Measurements from ENCODE around the gene SYNJ2. TPM values are rescaled to one million over a fixed set of nuclear protein-coding genes. Genes with fewer than 3 reads are reported as not detected.

The SYNJ2 gene
- total RNA-seq, 5 donors from 2014 or later (not counting 1 experiment from before 2014, with no cell fraction given) = 20.0 to 37.0 (median 22.3) TPM

GRCh38 chr6:158033077-158033750, 51.6 kb downstream of the SYNJ2 start:
- H3K4me1 ChIP-seq (ENCODE audit: control insufficient read depth in 1 of 2, extremely low read depth in 1 of 2, insufficient read depth in 2 of 2, low read length in 2 of 2) = peaks cover 0 to 25% of the 10 kb centered on the region in 2 experiments
- Mint-ChIP-seq H3K9me3 (peaks cover 0 to 5% (median 0%) of the 10 kb centered on the region in 3 donors), H3K27ac (no peak overlapping the region), H3K36me3 (peaks cover 48% of the 10 kb centered on the region), H3K4me1 (peaks cover 12 to 22% (median 17%) of the 10 kb centered on the region in 3 donors), H3K4me3 (no peak overlapping the region), H3K27me3 (no peaks in the 10 kb centered on the region)
- ATAC-seq (replicated peaks in 1 of 4) = no peak
- H3K4me3 ChIP-seq (ENCODE audit: control insufficient read depth in 1 of 2, extremely low read depth in 1 of 2, low read length in 1 of 2) = no peak overlapping the region
- no peak overlapping the region for H3K27ac ChIP-seq (ENCODE audit: low read length)
- CTCF ChIA-PET = no interaction called here
- H3K36me3 ChIP-seq (ENCODE audit: control insufficient read depth in 2 of 2, extremely low read depth in 1 of 2, insufficient read depth in 1 of 2, low read length in 1 of 2) = peaks cover 3 to 27% of the 10 kb centered on the region in 2 donors
- 96% methylated on average over 30 of the region's 30 CpGs for WGBS (ENCODE audit: insufficient coverage)
- no peaks in the 10 kb centered on the region for H3K9me3 ChIP-seq
- DNase-seq = no peak
- POLR2A ChIA-PET = interaction anchor here in 1 of 2 donors (0.5 kb wide), 1 partner anchor 139 kb away, joined by 3 read pairs; no protein-coding TSS in a partner anchor
- H3K27me3 ChIP-seq (replicated peaks in 1 of 2; ENCODE audit: control insufficient read depth in 2 of 2, extremely low read depth in 1 of 2, insufficient read depth in 2 of 2, low read length in 1 of 2) = no peaks in the 10 kb centered on the region

- Histone ChIP-seq H3K4me1 (ENCODE audit: control insufficient read depth in 1 of 2, extremely low read depth in 1 of 2, insufficient read depth in 2 of 2, low read length in 2 of 2) (peaks cover 2 to 21% of the 10 kb centered on the region in 2 experiments), H3K36me3 (ENCODE audit: control insufficient read depth in 2 of 2, extremely low read depth in 1 of 2, insufficient read depth in 1 of 2, low read length in 1 of 2) (peaks cover 3 to 24% of the 10 kb centered on the region in 2 donors)
These were observed 52.4 kb downstream of the SYNJ2 start for GRCh38 chr6:158033751-158034702.

GRCh38 chr6:158036261-158036660, 54.6 kb downstream of the SYNJ2 start:
- Mint-ChIP-seq H3K9me3 (peaks cover 0 to 5% (median 0%) of the 10 kb centered on the region in 3 donors), H3K4me1 (peaks cover 26 to 32% (median 27%) of the 10 kb centered on the region in 3 donors), H3K27me3 (no peaks in the 10 kb centered on the region), H3K27ac (no peak overlapping the region), H3K36me3 (peaks cover 41% of the 10 kb centered on the region), H3K4me3 (no peak overlapping the region)
- no peaks in the 10 kb centered on the region for H3K9me3 ChIP-seq
- ATAC-seq (replicated peaks in 1 of 4) (no peak), DNase-seq (no peak)
- CTCF ChIA-PET = interaction anchor here in 1 of 2 donors (0.7 kb wide), 1 partner anchor 21 kb away, joined by 5 read pairs; no protein-coding TSS in a partner anchor
- H3K27me3 ChIP-seq (replicated peaks in 1 of 2; ENCODE audit: control insufficient read depth in 2 of 2, extremely low read depth in 1 of 2, insufficient read depth in 2 of 2, low read length in 1 of 2) = no peaks in the 10 kb centered on the region
- whole genome bisulfite sequencing (ENCODE audit: insufficient coverage) = no CpG with 5 or more reads among the region's 3 CpGs
- POLR2A ChIA-PET = no interaction called here
- no peak overlapping the region for H3K4me3 ChIP-seq (ENCODE audit: control insufficient read depth in 1 of 2, extremely low read depth in 1 of 2, low read length in 1 of 2)
- peaks cover 2 to 17% of the 10 kb centered on the region in 2 donors for H3K36me3 ChIP-seq (ENCODE audit: control insufficient read depth in 2 of 2, extremely low read depth in 1 of 2, insufficient read depth in 1 of 2, low read length in 1 of 2)
- peaks cover 6 to 25% of the 10 kb centered on the region in 2 experiments for H3K4me1 ChIP-seq (ENCODE audit: control insufficient read depth in 1 of 2, extremely low read depth in 1 of 2, insufficient read depth in 2 of 2, low read length in 2 of 2)
- no peak overlapping the region for H3K27ac ChIP-seq (ENCODE audit: low read length)

More at GRCh38 chr6:158033751-158034702, 52.4 kb downstream of the SYNJ2 start:
- WGBS (ENCODE audit: insufficient coverage) = 99% methylated on average over 7 of the region's 14 CpGs
- peaks cover 0 to 5% (median 0%) of the 10 kb centered on the region in 3 donors for H3K9me3 Mint-ChIP-seq
- ChIA-PET POLR2A (interaction anchor here in 1 of 2 donors (0.5 kb wide), 2 partner anchors 140 to 701 kb away, joined by 3 to 5 read pairs; no protein-coding TSS in a partner anchor), CTCF (no interaction called here)
- no peaks in the 10 kb centered on the region for H3K9me3 ChIP-seq
- H3K4me3 Mint-ChIP-seq = no peak overlapping the region
- H3K27ac Mint-ChIP-seq = no peak overlapping the region
- no peak overlapping the region for H3K27ac ChIP-seq (ENCODE audit: low read length)
- H3K27me3 Mint-ChIP-seq = no peaks in the 10 kb centered on the region
- no peak for DNase-seq
- H3K4me3 ChIP-seq (ENCODE audit: control insufficient read depth in 1 of 2, extremely low read depth in 1 of 2, low read length in 1 of 2) = no peak overlapping the region
- ATAC-seq (replicated peaks in 1 of 4) = no peak
- H3K4me1 Mint-ChIP-seq = peaks cover 17 to 22% (median 18%) of the 10 kb centered on the region in 3 donors
- no peaks in the 10 kb centered on the region for H3K27me3 ChIP-seq (replicated peaks in 1 of 2; ENCODE audit: control insufficient read depth in 2 of 2, extremely low read depth in 1 of 2, insufficient read depth in 2 of 2, low read length in 1 of 2)
- peaks cover 48% of the 10 kb centered on the region for H3K36me3 Mint-ChIP-seq

GRCh38 chr6:158037021-158037420, 55.4 kb downstream of the SYNJ2 start:
- H3K9me3 Mint-ChIP-seq = peaks cover 0 to 5% (median 0%) of the 10 kb centered on the region in 3 donors
- Histone ChIP-seq H3K4me3 (ENCODE audit: control insufficient read depth in 1 of 2, extremely low read depth in 1 of 2, low read length in 1 of 2) (no peak overlapping the region), H3K9me3 (no peaks in the 10 kb centered on the region), H3K4me1 (ENCODE audit: control insufficient read depth in 1 of 2, extremely low read depth in 1 of 2, insufficient read depth in 2 of 2, low read length in 2 of 2) (peaks cover 6 to 17% of the 10 kb centered on the region in 2 experiments), H3K27me3 (replicated peaks in 1 of 2; ENCODE audit: control insufficient read depth in 2 of 2, extremely low read depth in 1 of 2, insufficient read depth in 2 of 2, low read length in 1 of 2) (no peaks in the 10 kb centered on the region), H3K27ac (ENCODE audit: low read length) (no peak overlapping the region), H3K36me3 (ENCODE audit: control insufficient read depth in 2 of 2, extremely low read depth in 1 of 2, insufficient read depth in 1 of 2, low read length in 1 of 2) (peaks cover 2 to 17% of the 10 kb centered on the region in 2 donors)
- DNase-seq (no peak), ATAC-seq (replicated peaks in 1 of 4) (no peak)
- POLR2A ChIA-PET = no interaction called here
- H3K36me3 Mint-ChIP-seq = peaks cover 40% of the 10 kb centered on the region
- no peak overlapping the region for H3K4me3 Mint-ChIP-seq
- 96% methylated on average over 9 of the region's 12 CpGs for WGBS (ENCODE audit: insufficient coverage)
- H3K27me3 Mint-ChIP-seq = no peaks in the 10 kb centered on the region
- H3K4me1 Mint-ChIP-seq = peaks cover 20 to 25% (median 23%) of the 10 kb centered on the region in 3 donors
- CTCF ChIA-PET = interaction anchor here (0.6 kb wide), 2 partner anchors 10 kb away, joined by 3 to 4 read pairs; no protein-coding TSS in a partner anchor
- H3K27ac Mint-ChIP-seq = no peak overlapping the region

GRCh38 chr6:158037771-158038170, 56.1 kb downstream of the SYNJ2 start:
- Mint-ChIP-seq H3K4me1 (peaks cover 20 to 24% (median 23%) of the 10 kb centered on the region in 3 donors), H3K27ac (no peak overlapping the region), H3K27me3 (no peaks in the 10 kb centered on the region), H3K4me3 (no peak overlapping the region), H3K36me3 (peaks cover 45% of the 10 kb centered on the region), H3K9me3 (peaks cover 0 to 5% (median 0%) of the 10 kb centered on the region in 3 donors)
- no peak for ATAC-seq (replicated peaks in 1 of 4)
- Histone ChIP-seq H3K4me3 (ENCODE audit: control insufficient read depth in 1 of 2, extremely low read depth in 1 of 2, low read length in 1 of 2) (no peak overlapping the region), H3K36me3 (ENCODE audit: control insufficient read depth in 2 of 2, extremely low read depth in 1 of 2, insufficient read depth in 1 of 2, low read length in 1 of 2) (peaks cover 2 to 20% of the 10 kb centered on the region in 2 donors), H3K9me3 (no peaks in the 10 kb centered on the region), H3K4me1 (ENCODE audit: control insufficient read depth in 1 of 2, extremely low read depth in 1 of 2, insufficient read depth in 2 of 2, low read length in 2 of 2) (peaks cover 6 to 11% of the 10 kb centered on the region in 2 experiments), H3K27ac (ENCODE audit: low read length) (no peak overlapping the region), H3K27me3 (replicated peaks in 1 of 2; ENCODE audit: control insufficient read depth in 2 of 2, extremely low read depth in 1 of 2, insufficient read depth in 2 of 2, low read length in 1 of 2) (no peaks in the 10 kb centered on the region)
- CTCF ChIA-PET = interaction anchor here (0.6 kb wide), 2 partner anchors 11 kb away, joined by 3 to 4 read pairs; no protein-coding TSS in a partner anchor
- POLR2A ChIA-PET = no interaction called here
- WGBS (ENCODE audit: insufficient coverage) = 100% methylated on average over 5 of the region's 10 CpGs
- no peak for DNase-seq

Measured in T-cell (primary cell).